Putamen (tissue), 1 donor: ENCODE data around the gene UGT1A5.

ENCODE experiments used
- DNase-seq: peaks from one replicate; pipeline ENCODE4 v3.0.0-alpha.2; 2016; ENCODE audit warnings: low spot score

UGT1A5 gene

GRCh38 chr2:233810385-233810784, 97.7 kb downstream of the UGT1A5 start:
- no peak for DNase-seq

- DNase-seq, result no peak
Observed at GRCh38 chr2:233811087-233811486, 98.4 kb downstream of the UGT1A5 start.

GRCh38 chr2:233811732-233812131, 99.0 kb downstream of the UGT1A5 start:
- no peak for DNase-seq

GRCh38 chr2:233813236-233814055, 100.7 kb downstream of the UGT1A5 start:
- DNase-seq, result no peak

GRCh38 chr2:233814056-233814835, 101.5 kb downstream of the UGT1A5 start:
- no peak for DNase-seq

- DNase-seq, result no peak
Observed at GRCh38 chr2:233815861-233816260, 103.2 kb downstream of the UGT1A5 start.

GRCh38 chr2:233816334-233816733, 103.6 kb downstream of the UGT1A5 start:
- no peak for DNase-seq

GRCh38 chr2:233816771-233817170, 104.1 kb downstream of the UGT1A5 start:
- DNase-seq, result no peak

GRCh38 chr2:233817361-233817911, 104.7 kb downstream of the UGT1A5 start:
- DNase-seq, result no peak

GRCh38 chr2:233817995-233818638, 105.4 kb downstream of the UGT1A5 start:
- no peak for DNase-seq

GRCh38 chr2:233818639-233819621, 106.2 kb downstream of the UGT1A5 start:
- no peak for DNase-seq

- DNase-seq, result no peak
Observed at GRCh38 chr2:233819884-233820773, 107.4 kb downstream of the UGT1A5 start.

- DNase-seq, result no peak
Observed at GRCh38 chr2:233820774-233821105, 108.0 kb downstream of the UGT1A5 start.

- no peak for DNase-seq
Observed at GRCh38 chr2:233821196-233821595, 108.5 kb downstream of the UGT1A5 start.

- no peak for DNase-seq
Observed at GRCh38 chr2:233821709-233822100, 109.0 kb downstream of the UGT1A5 start.

GRCh38 chr2:233822101-233822771, 109.5 kb downstream of the UGT1A5 start:
- DNase-seq, result no peak
